Spleen (tissue), 7 donors: Measurements from ENCODE around the gene ADCY2.

Source experiments
- POLR2A ChIP-seq, 3 donors: fragments of 450-650 bp; IDR thresholded peaks; one replicate each; pipeline ENCODE4 v1.5.1; 2017; ENCODE audit warnings: antibody characterized with exemption in 3 of 3, mild to moderate bottlenecking in 1 of 3
- TF ChIP-seq, protein P1 (sequence below), 11 experiments: fragments of 200-600 bp in 7 of 11; fragments of 450-650 bp in 4 of 11; sonication (generic) in 4 of 11; IDR thresholded peaks in 8 of 11; conservative IDR thresholded peaks in 3 of 11; 1 replicate in 7 of 11; 2 replicates in 4 of 11; pipeline versions ENCODE4 v1.4.0 to v1.8.0; 2016 to 2021; ENCODE audit warnings: antibody characterized with exemption in 11 of 11, inconsistent platforms in 4 of 11, mild to moderate bottlenecking in 1 of 11
- donor health status: DM: no; HTN: no; CAD: no; lungs with moderate emphysema.
- donor health status: DM: no; HTN: no; CAD: no.
- donor health status: DM: no; HTN: no; CAD: no.

DNA sequence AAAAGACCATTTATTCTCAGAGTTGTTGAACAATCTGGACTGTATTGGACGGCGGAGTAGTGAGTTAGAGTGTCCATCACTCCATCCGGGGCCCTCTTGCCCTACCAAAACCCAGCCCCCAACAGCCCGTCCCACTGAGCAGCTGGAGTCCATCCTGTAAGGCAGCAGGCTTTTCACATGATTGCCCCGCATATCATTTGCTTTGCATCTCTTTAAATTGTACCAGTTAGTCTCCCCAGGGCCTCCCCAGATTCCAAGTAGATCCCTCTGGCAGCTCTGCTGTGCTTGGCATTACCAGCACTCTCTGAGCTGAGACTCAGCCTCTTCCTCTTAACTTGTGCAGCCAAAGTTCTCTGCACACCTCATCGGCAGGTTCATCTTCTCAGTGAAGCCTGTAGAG is 48.6 kb upstream of the ADCY2 start:
- TF ChIP-seq, protein P1, sequence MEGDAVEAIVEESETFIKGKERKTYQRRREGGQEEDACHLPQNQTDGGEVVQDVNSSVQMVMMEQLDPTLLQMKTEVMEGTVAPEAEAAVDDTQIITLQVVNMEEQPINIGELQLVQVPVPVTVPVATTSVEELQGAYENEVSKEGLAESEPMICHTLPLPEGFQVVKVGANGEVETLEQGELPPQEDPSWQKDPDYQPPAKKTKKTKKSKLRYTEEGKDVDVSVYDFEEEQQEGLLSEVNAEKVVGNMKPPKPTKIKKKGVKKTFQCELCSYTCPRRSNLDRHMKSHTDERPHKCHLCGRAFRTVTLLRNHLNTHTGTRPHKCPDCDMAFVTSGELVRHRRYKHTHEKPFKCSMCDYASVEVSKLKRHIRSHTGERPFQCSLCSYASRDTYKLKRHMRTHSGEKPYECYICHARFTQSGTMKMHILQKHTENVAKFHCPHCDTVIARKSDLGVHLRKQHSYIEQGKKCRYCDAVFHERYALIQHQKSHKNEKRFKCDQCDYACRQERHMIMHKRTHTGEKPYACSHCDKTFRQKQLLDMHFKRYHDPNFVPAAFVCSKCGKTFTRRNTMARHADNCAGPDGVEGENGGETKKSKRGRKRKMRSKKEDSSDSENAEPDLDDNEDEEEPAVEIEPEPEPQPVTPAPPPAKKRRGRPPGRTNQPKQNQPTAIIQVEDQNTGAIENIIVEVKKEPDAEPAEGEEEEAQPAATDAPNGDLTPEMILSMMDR (IDR thresholded peaks at IDR 0.05 in 8 of 11, conservative IDR thresholded peaks at IDR 0.05 in 3 of 11) = no peak
- TF ChIP-seq POLR2A (IDR thresholded peaks at IDR 0.05) = no peak
